CD4-positive, alpha-beta T cell (primary cell): ENCODE results near the gene TADA3. TPM values are rescaled to one million over a fixed set of nuclear protein-coding genes. Genes with fewer than 3 reads are reported as not detected.

Experiments
- ATAC-seq: fragments of 200-7000 bp; cut with Tn5 transposase; one replicate; pipeline ENCODE4 v1.10.0; 2022; ENCODE audit warnings: mild to moderate bottlenecking; ENCODE audit not compliant: poor library complexity
- CTCF ChIA-PET: fragments of 350-600 bp; sonication (Branson Sonifier 250); formaldehyde crosslinking; loops from one replicate; lab custom pipeline; 2021; ENCODE audit warnings: antibody characterized with exemption, inconsistent platforms; lab: Charles Lee
- POLR2A ChIA-PET: fragments of 350-600 bp; sonication (Branson Sonifier 250); formaldehyde crosslinking; loops from one replicate; lab custom pipeline; 2021; ENCODE audit warnings: antibody characterized with exemption, inconsistent platforms; lab: Charles Lee
- DNase-seq, 14 experiments: peaks; one replicate each; pipeline ENCODE4 v3.0.0-alpha.2; 2013 to 2020; ENCODE audit warnings: mixed read lengths in 2 of 14
- H3K27ac ChIP-seq, 2 donors: one replicate each; pipeline versions ENCODE4 v1.5.1 to v1.7.0; 2013; ENCODE audit warnings: low read length in 2 of 2, low read depth in 1 of 2, mild to moderate bottlenecking in 1 of 2
- H3K27me3 ChIP-seq, 2 experiments: 1 replicate in 1 of 2; 2 replicates in 1 of 2; pipeline versions ENCODE4 v1.6.1 to v1.7.0; 2013; ENCODE audit warnings: low read length in 2 of 2, control low read depth in 1 of 2, mild to moderate bottlenecking in 1 of 2, moderate library complexity in 1 of 2; ENCODE audit not compliant: insufficient read depth in 2 of 2, control insufficient read depth in 1 of 2
- H3K36me3 ChIP-seq: one replicate; pipeline ENCODE4 v1.6.1; 2013; ENCODE audit warnings: low read length, control low read depth; ENCODE audit not compliant: insufficient read depth
- H3K4me1 ChIP-seq: one replicate; pipeline ENCODE4 v1.6.1; 2013; ENCODE audit warnings: low read length, control low read depth; ENCODE audit not compliant: insufficient read depth
- H3K4me3 ChIP-seq: one replicate; pipeline ENCODE4 v1.5.1; 2013; ENCODE audit warnings: mild to moderate bottlenecking, low read length, moderate library complexity
- H3K9me3 ChIP-seq, 2 experiments: 1 replicate in 1 of 2; 2 replicates in 1 of 2; pipeline versions ENCODE4 v1.6.1 to v1.7.0; 2013; ENCODE audit warnings: low read length in 2 of 2, mild to moderate bottlenecking in 2 of 2, control low read depth in 1 of 2, moderate library complexity in 1 of 2; ENCODE audit not compliant: control insufficient read depth in 1 of 2, insufficient read depth in 1 of 2
- H3K27ac Mint-ChIP-seq: one replicate; pipeline ENCODE4 v1.8.0; 2020; ENCODE audit warnings: mixed read lengths
- H3K27me3 Mint-ChIP-seq: one replicate; pipeline ENCODE4 v1.8.0; 2021; ENCODE audit warnings: mixed read lengths
- H3K36me3 Mint-ChIP-seq: one replicate; pipeline ENCODE4 v1.8.0; 2021; ENCODE audit warnings: low read depth, mixed read lengths
- H3K4me1 Mint-ChIP-seq: one replicate; pipeline ENCODE4 v1.8.0; 2021; ENCODE audit warnings: low read depth, mixed read lengths
- H3K4me3 Mint-ChIP-seq: one replicate; pipeline ENCODE4 v1.8.0; 2020; ENCODE audit warnings: mild to moderate bottlenecking, mixed read lengths
- H3K9me3 Mint-ChIP-seq: one replicate; pipeline ENCODE4 v1.8.0; 2020; ENCODE audit warnings: mixed read lengths
- CTCF ChIP-seq: fragments of 200-600 bp; IDR thresholded peaks from one replicate; pipeline ENCODE4 v1.8.0; 2022; ENCODE audit warnings: antibody characterized with exemption, mild to moderate bottlenecking
- intact Hi-C, 2 experiments: fragments of 100-400 bp; cut with DNase I in 1 of 2; cut with micrococcal nuclease in 1 of 2; formaldehyde crosslinking; loops; one replicate each; pipeline versions ENCODE4 v1.15.1 to v1.9.0; 2023 to 2025; cut with DNase I, micrococcal nuclease
- total RNA-seq, 174 experiments: library from RNA in 2 of 174; stranded (reverse) in 2 of 174; gene quantifications; one replicate each; pipeline ENCODE4 v1.2.3 and lab custom pipeline; 2021 to 2026

The TADA3 gene
- total RNA-seq, 2 experiments from 2014 or later, result 14.7 to 16.5 TPM

- Histone ChIP-seq H3K9me3 (no peaks in the 10 kb centered on the region), H3K36me3 (peaks cover 21% of the 10 kb centered on the region), H3K4me1 (peaks cover 45% of the 10 kb centered on the region), H3K27me3 (no peaks in the 10 kb centered on the region), H3K4me3 (peak within 1 kb of the TSS; percentile 86), H3K27ac (peak within 1 kb of the TSS; percentile 84 to 96)
- H3K27me3 Mint-ChIP-seq, result no peaks in the 10 kb centered on the region
- H3K27ac Mint-ChIP-seq, result peak within 1 kb of the TSS; percentile 91
- no peaks in the 10 kb centered on the region for H3K9me3 Mint-ChIP-seq
- peak; percentile 91 for ATAC-seq
- DNase-seq, result peak; percentile 98 to 100 (median 100)
- ChIA-PET POLR2A (interaction anchor here (1.0 to 4.1 kb wide), 14 partner anchors 9 to 335 kb away, joined by 3 to 33 read pairs (median 6); partner anchors contain the start of genes ARPC4, CRELD1, JAGN1 and MTMR14), CTCF (interaction anchor here (1.1 to 1.2 kb wide), 2 partner anchors 15 to 18 kb away, joined by 3 to 5 read pairs; partner anchors contain the start of gene OGG1)
- H3K4me3 Mint-ChIP-seq, result peak within 1 kb of the TSS; percentile 88
- H3K4me1 Mint-ChIP-seq, result peaks cover 79% of the 10 kb centered on the region
- intact Hi-C loops, result loop anchor here (1.0 to 10.0 kb wide), 7 partner anchors 18 to 769 kb away; partner anchors contain the start of genes TADA3 (in 2 of the 2), ARPC4 (in 1 of the 2), MTMR14 (in 1 of the 2) and OGG1 (in 1 of the 2)
- no peak for TF ChIP-seq CTCF
- peaks cover 51% of the 10 kb centered on the region for H3K36me3 Mint-ChIP-seq
Measured at GRCh38 chr3:9731206-9732079, 60.8 kb downstream of the TADA3 start, which contains the start of gene BRPF1. TSS of gene BRPF1 (plus strand) at chr3:9731735. CDS start at chr3:9734141, 2,406 bp downstream.

GRCh38 chr3:9730657-9731205 lies 61.5 kb downstream of the TADA3 start:
- intact Hi-C loops, result loop anchor here (1.0 to 10.0 kb wide), 7 partner anchors 19 to 768 kb away; partner anchors contain the start of genes TADA3 (in 2 of the 2), ARPC4 (in 1 of the 2), MTMR14 (in 1 of the 2) and OGG1 (in 1 of the 2)
- Mint-ChIP-seq H3K27me3 (no peaks in the 10 kb centered on the region), H3K27ac (peak overlapping the region; percentile 91), H3K36me3 (peaks cover 46% of the 10 kb centered on the region), H3K9me3 (no peaks in the 10 kb centered on the region), H3K4me1 (peaks cover 78% of the 10 kb centered on the region), H3K4me3 (peak overlapping the region; percentile 88)
- DNase-seq (no peak), ATAC-seq (peak; percentile 28)
- TF ChIP-seq CTCF, result no peak
- Histone ChIP-seq H3K9me3 (no peaks in the 10 kb centered on the region), H3K27ac (peak overlapping the region; percentile 32 to 43), H3K4me3 (peak overlapping the region; percentile 86), H3K4me1 (peaks cover 46% of the 10 kb centered on the region), H3K27me3 (no peaks in the 10 kb centered on the region), H3K36me3 (peaks cover 16% of the 10 kb centered on the region)
- ChIA-PET POLR2A (interaction anchor here (0.6 to 4.1 kb wide), 10 partner anchors 9 to 257 kb away, joined by 3 to 33 read pairs (median 4); partner anchors contain the start of genes ARPC4, CRELD1, MTMR14 and OGG1), CTCF (interaction anchor here (1.2 kb wide), 1 partner anchor 19 kb away, joined by 5 read pairs; the partner anchor contains the start of gene OGG1)

Other genes starting within 250 kb of the TADA3 start
- not detected for gene LHFPL4, start 238.7 kb downstream of the TADA3 start, total RNA-seq
- 10 to 100 TPM; 80.2 to 82.0 TPM for gene MTMR14, start 143.0 kb downstream of the TADA3 start, total RNA-seq
- gene CPNE9, start 88.6 kb downstream of the TADA3 start, total RNA-seq, result under 1 TPM; 0.33 to 0.45 TPM
- 10 to 100 TPM; 23.7 to 25.6 TPM for gene BRPF1, start 60.7 kb downstream of the TADA3 start, total RNA-seq
- 1 to 10 TPM; 7.1 to 8.9 TPM for gene OGG1, start 42.5 kb downstream of the TADA3 start, total RNA-seq
- gene CAMK1, start 22.5 kb downstream of the TADA3 start, total RNA-seq, result 1 to 10 TPM in 1 of 2 experiments, under 1 TPM in 1; 0.74 to 1.1 TPM
- 10 to 100 TPM; 88.7 to 91.3 TPM for gene ARPC4, start 609 bp upstream of the TADA3 start, total RNA-seq
- gene TTLL3, start 17.8 kb upstream of the TADA3 start, total RNA-seq, result 10 to 100 TPM; 50.5 to 58.6 TPM
- 1 to 10 TPM; 7.9 to 8.1 TPM for gene RPUSD3, start 51.5 kb upstream of the TADA3 start, total RNA-seq
- gene CIDEC, start 87.8 kb upstream of the TADA3 start, total RNA-seq, result not detected
- gene JAGN1, start 98.1 kb upstream of the TADA3 start, total RNA-seq, result 10 to 100 TPM; 14.4 to 15.1 TPM
- gene IL17RE, start 110.4 kb upstream of the TADA3 start, total RNA-seq, result 1 to 10 TPM; 1.4 to 1.6 TPM
- under 1 TPM; 0.42 to 0.88 TPM for gene IL17RC, start 124.6 kb upstream of the TADA3 start, total RNA-seq
- gene CRELD1, start 141.4 kb upstream of the TADA3 start, total RNA-seq, result 10 to 100 TPM; 10.7 to 12.4 TPM
- gene PRRT3, start 159.9 kb upstream of the TADA3 start, total RNA-seq, result 1 to 10 TPM; 6.3 to 8.3 TPM
- 10 to 100 TPM; 41.0 to 42.3 TPM for gene EMC3, start 194.4 kb upstream of the TADA3 start, total RNA-seq
- 10 to 100 TPM; 13.8 to 16.8 TPM for gene FANCD2, start 234.0 kb upstream of the TADA3 start, total RNA-seq